Upper lobe of left lung (tissue), 6 donors: Measurements from ENCODE around the gene TCP11. TPM values are rescaled to one million over a fixed set of nuclear protein-coding genes. Genes with fewer than 3 reads are reported as not detected.

Experiments
- ATAC-seq, 2 donors: fragments of 200-7000 bp; cut with Tn5 transposase; one replicate each; pipeline ENCODE4 v1.9.1; 2022; ENCODE audit warnings: mild to moderate bottlenecking in 2 of 2, moderate library complexity in 2 of 2; ENCODE audit not compliant: low FRiP score in 2 of 2
- DNase-seq, 2 donors: peaks; one replicate each; pipeline ENCODE4 v3.0.0-alpha.2; 2019 to 2020
- H3K27ac ChIP-seq, 4 donors: fragments of 200-600 bp; sonication (generic); one replicate each; pipeline ENCODE4 v1.5.1; 2016 to 2019
- H3K27me3 ChIP-seq, 4 donors: fragments of 200-600 bp; sonication (generic); one replicate each; pipeline ENCODE4 v1.5.1; 2017 to 2019
- H3K36me3 ChIP-seq, 4 donors: fragments of 200-600 bp; sonication (generic); one replicate each; pipeline ENCODE4 v1.5.1; 2016 to 2019
- H3K4me1 ChIP-seq, 4 donors: fragments of 200-600 bp; sonication (generic); one replicate each; pipeline ENCODE4 v1.5.1; 2018 to 2019
- H3K4me3 ChIP-seq, 4 donors: fragments of 200-600 bp; sonication (generic); one replicate each; pipeline ENCODE4 v1.5.1; 2017 to 2019; ENCODE audit warnings: mild to moderate bottlenecking in 2 of 4, moderate library complexity in 1 of 4
- H3K9me3 ChIP-seq, 4 donors: fragments of 200-600 bp; sonication (generic); one replicate each; pipeline ENCODE4 v1.5.1; 2018 to 2019
- CTCF ChIP-seq, 6 experiments: fragments of 450-650 bp in 4 of 6; fragments of 200-600 bp in 2 of 6; sonication (generic) in 2 of 6; IDR thresholded peaks; one replicate each; pipeline ENCODE4 v1.5.1; 2016 to 2019; ENCODE audit warnings: antibody characterized with exemption in 6 of 6
- EP300 ChIP-seq, 4 donors: sonication (generic); formaldehyde crosslinking; IDR thresholded peaks; one replicate each; pipeline ENCODE4 v1.5.1; 2017; ENCODE audit warnings: antibody characterized with exemption in 4 of 4, control low read depth in 2 of 4
- POLR2A ChIP-seq, 4 donors: fragments of 450-650 bp; IDR thresholded peaks; one replicate each; pipeline ENCODE4 v1.5.1; 2016 to 2017; ENCODE audit warnings: antibody characterized with exemption in 4 of 4, mild to moderate bottlenecking in 2 of 4
- POLR2AphosphoS5 ChIP-seq, 2 donors: sonication (generic); formaldehyde crosslinking; IDR thresholded peaks; one replicate each; pipeline ENCODE4 v1.5.1; 2017; ENCODE audit warnings: antibody characterized with exemption in 2 of 2
- WGBS, 2 donors: methylation state at CpG; one replicate each; pipeline ENCODE4 v1.1.5; 2017 to 2018; 5-methylcytosine and 5-hydroxymethylcytosine counted together
- total RNA-seq, 6 donors: library from RNA; depleted of rRNA in 4 of 6; stranded (reverse); fragments of >200 nt in 4 of 6; gene quantifications; one replicate each; pipeline versions ENCODE4 v1.1.0 to v1.2.1, GENCODE V29; 2016 to 2021
- donor health status: DM: no; HTN: no; CAD: no; lungs with moderate emphysema.
- donor health status: DM: no; HTN: yes; CAD: no; lungs with severe emphysema.

The TCP11 gene
- total RNA-seq, 6 donors from 2014 or later, result 0.30 to 0.89 (median 0.46) TPM; not detected in 3

DNA sequence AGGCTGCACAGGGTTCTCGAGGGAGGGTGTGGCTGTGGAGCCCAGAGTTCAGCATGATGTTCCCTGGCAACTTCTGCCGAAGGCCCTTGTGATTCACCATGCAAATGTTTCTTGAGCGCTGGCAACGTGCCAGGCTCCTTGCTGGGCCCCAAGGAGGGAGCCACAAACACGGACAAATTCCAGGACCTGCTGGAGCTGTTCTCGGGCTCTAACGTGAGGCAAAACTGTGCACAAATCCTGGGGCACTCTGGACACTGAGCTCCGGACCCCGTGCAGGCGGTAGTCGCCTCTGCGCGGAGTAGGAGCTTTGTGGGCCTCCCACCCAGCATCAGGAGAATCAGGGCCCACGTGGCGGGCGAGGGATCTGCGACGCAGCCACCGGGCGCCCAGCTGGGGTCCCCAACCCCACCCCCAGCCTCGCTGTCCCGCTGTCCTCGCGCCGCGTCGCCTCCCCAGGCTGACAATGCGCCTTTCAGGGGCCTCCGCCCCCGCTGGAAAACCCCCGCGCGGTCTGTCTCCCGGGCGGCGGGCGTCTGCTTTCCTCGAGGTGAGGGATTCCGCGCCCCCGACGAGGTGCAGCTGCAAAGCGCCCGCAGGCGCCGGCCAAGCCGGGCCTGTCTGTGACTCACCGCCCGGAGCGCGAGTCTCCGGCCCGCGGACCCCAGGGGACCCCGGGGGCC is 40.9 kb upstream of the TCP11 start:
- H3K36me3 ChIP-seq, result no peaks in the 10 kb centered on the region
- peak overlapping the region in 1 of 4 donors; percentile 22 for H3K4me3 ChIP-seq
- H3K9me3 ChIP-seq, result no peaks in the 10 kb centered on the region
- peak overlapping the region in 2 of 4 donors; percentile 55 to 78 for H3K27ac ChIP-seq
- H3K27me3 ChIP-seq, result no peaks in the 10 kb centered on the region
- WGBS, 2 donors, result 50 to 57% methylated on average over 44 to 53 of the region's 55 CpGs
- peak; percentile 41 to 86 for ATAC-seq
- H3K4me1 ChIP-seq, result peaks cover 10 to 33% (median 16%) of the 10 kb centered on the region in 4 donors
- TF ChIP-seq EP300 (IDR thresholded peaks at IDR 0.05) (no peak), POLR2AphosphoS5 (IDR thresholded peaks at IDR 0.05) (no peak), POLR2A (IDR thresholded peaks at IDR 0.05) (no peak), CTCF (IDR thresholded peaks at IDR 0.05) (no peak)
- DNase-seq, result peak; percentile 80 to 84

GRCh38 chr6:35181308-35181932 is 40.3 kb upstream of the TCP11 start:
- Histone ChIP-seq H3K9me3 (no peaks in the 10 kb centered on the region), H3K4me1 (peaks cover 10 to 33% (median 16%) of the 10 kb centered on the region in 4 donors), H3K27ac (peak overlapping the region; percentile 23 to 78 (median 48)), H3K36me3 (no peaks in the 10 kb centered on the region), H3K27me3 (no peaks in the 10 kb centered on the region), H3K4me3 (peak overlapping the region in 1 of 4 donors; percentile 22)
- peak; percentile 43 to 58 for ATAC-seq
- no peak for TF ChIP-seq POLR2A (IDR thresholded peaks at IDR 0.05)
- no peak for TF ChIP-seq CTCF (IDR thresholded peaks at IDR 0.05)
- no peak for TF ChIP-seq EP300 (IDR thresholded peaks at IDR 0.05)
- no peak for TF ChIP-seq POLR2AphosphoS5 (IDR thresholded peaks at IDR 0.05)
- peak in 1 of 2 donors; percentile 66 for DNase-seq
- WGBS, 2 donors, result 62 to 73% methylated on average over 4 to 5 of the region's 5 CpGs

DNA sequence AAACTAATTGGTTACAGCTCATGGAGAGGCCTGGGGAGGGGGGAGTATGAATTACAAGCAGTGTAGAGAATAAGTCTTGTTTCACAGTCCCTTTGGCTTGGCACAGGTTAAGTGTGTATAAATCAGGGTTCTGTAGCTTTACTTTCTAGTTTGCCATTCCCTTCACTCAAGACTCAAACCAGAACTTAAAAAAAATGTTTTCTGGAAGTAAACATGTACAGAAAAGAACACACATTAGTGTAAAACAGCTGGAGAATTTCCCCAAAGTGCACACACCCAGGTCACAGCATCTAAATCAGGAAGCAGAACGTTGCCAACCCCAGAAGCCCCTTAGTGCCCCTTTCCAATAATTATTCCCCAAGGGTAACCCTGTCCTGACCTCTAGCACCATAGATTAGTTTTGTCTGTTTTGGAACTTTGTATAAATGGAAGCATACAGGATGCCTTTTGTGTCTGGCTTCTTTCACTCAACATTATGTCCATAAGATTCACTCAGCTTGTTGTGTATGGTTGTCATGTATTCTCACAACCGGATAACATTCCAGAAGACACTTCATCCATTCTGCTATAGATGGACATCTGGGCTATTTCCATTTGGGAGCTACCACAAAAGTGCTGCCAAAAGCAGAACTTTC is 38.9 kb upstream of the TCP11 start:
- Histone ChIP-seq H3K27me3 (no peaks in the 10 kb centered on the region), H3K4me1 (peaks cover 1 to 19% (median 9%) of the 10 kb centered on the region in 4 donors), H3K9me3 (no peaks in the 10 kb centered on the region), H3K36me3 (no peaks in the 10 kb centered on the region), H3K4me3 (no peak overlapping the region), H3K27ac (no peak overlapping the region)
- DNase-seq (no peak), ATAC-seq (no peak)
- 50 to 66% methylated on average over 2 of the region's 2 CpGs for WGBS, 2 donors
- TF ChIP-seq POLR2A (IDR thresholded peaks at IDR 0.05), result no peak
- no peak for TF ChIP-seq EP300 (IDR thresholded peaks at IDR 0.05)

DNA sequence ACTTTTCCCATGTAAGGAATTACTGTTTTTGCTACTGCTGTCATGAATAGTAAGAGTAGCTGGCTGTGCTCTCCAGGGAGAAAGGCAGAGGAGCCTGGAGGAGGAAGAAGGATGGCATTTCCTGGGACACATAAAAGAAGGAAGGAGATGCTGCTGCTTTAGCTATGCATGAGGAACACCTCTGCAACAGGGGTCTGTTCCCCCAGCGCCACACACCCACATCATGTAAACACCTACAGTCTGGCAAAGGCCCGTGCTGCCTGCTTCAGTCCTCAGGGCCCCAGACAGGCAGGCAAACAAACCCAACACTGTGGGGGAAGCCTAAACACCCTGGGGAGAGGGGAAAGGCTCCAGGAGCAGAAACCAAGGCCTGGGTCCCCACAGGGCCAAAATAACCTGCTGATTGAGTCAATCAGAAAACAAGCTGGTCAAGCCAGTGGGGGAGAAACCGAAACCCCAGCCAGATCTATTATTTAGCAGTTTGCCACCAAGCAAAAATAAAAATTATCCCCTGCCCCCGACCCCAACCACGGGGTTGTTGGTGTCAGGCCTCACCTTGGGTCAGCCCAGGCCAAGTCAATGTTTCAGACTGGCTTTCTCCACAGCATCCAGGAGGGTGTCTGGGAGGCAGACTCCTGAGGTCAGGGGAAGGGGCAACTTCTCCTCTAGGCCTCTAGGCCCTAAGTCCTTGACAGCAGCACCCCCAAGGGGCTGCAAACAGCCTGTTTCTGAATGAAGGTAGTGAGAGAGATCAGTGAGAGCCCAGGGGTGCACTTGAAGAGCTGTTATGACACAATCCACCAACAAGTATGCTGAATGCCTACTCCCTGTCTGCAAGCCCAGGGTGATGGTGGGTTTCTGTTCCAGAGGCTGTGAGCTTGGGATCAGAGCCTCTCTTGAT is 38.0 kb upstream of the TCP11 start:
- 74 to 79% methylated on average over 5 of the region's 5 CpGs for WGBS, 2 donors
- Histone ChIP-seq H3K9me3 (no peaks in the 10 kb centered on the region), H3K4me1 (peaks cover 0 to 16% (median 9%) of the 10 kb centered on the region in 4 donors), H3K27ac (peak overlapping the region in 3 of 4 donors; percentile 2 to 41 (median 15)), H3K4me3 (no peak overlapping the region), H3K27me3 (no peaks in the 10 kb centered on the region), H3K36me3 (no peaks in the 10 kb centered on the region)
- ATAC-seq, result no peak
- TF ChIP-seq POLR2AphosphoS5 (IDR thresholded peaks at IDR 0.05) (no peak), EP300 (IDR thresholded peaks at IDR 0.05) (no peak), POLR2A (IDR thresholded peaks at IDR 0.05) (no peak), CTCF (IDR thresholded peaks at IDR 0.05) (no peak)
- DNase-seq, result no peak
